ENCODE data around the gene CDRT15.
"Not testable (repeated sequence)": the region's sequence is repeated elsewhere in the genome, so short reads cannot be mapped to it uniquely, and the experiment has no call there.

Gene CDRT15

GRCh38 chr17:14207791-14208190, 28.9 kb downstream of the CDRT15 start:
- DNase-seq (ENCODE audit: low read depth in 4 of 4, low spot score in 1 of 4), result no peak

DNA sequence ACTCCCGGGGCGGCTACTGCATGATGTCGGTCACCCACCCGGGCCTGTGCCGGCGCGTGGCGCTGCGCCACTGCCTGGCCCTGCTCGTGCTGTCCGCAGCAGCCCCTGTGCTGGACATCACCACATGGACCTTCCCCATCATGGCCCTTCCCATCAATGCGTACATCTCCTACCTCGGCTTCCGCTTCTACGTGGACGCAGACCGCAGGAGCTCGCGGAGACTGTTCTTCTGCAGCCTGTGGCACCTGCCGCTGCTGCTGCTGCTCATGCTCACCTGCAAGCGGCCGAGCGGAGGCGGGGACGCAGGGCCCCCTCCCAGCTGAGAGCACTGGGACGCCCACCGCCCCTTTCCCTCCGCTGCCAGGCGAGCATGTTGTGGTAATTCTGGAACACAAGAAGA, 29.8 kb downstream of the CDRT15 start:
- DNase-seq (ENCODE audit: low read depth in 4 of 4, low spot score in 1 of 4), result no peak

DNA sequence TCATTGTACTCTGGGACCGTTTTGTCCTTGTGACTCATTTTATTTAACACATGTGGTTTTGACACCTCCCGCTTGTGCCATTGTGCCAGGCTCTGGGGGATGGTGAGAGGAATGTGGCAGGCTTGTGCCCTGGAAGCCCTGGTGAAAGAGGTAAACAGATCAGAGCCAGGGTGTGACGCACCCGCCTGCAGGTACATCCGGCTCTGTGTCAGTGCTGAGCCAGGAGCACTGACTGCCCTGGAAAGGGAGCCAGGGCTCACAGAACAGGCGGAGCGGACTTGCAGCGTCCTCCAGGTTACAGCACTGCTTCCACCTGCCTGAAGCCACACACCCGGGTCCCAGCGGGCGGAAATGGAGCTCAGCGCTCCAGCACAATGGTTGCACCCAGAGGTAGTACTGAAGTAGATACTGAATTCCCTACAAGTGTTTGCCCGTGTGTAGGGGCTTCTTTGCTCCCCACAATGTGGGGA, 30.6 kb downstream of the CDRT15 start:
- DNase-seq (ENCODE audit: low read depth in 4 of 4, low spot score in 1 of 4), result peak in 3 of 4 experiments; percentile 28 to 58 (median 55)

GRCh38 chr17:14205380-14205779, 31.3 kb downstream of the CDRT15 start:
- DNase-seq (ENCODE audit: low read depth in 4 of 4, low spot score in 1 of 4), result no peak

GRCh38 chr17:14204546-14204945, 32.1 kb downstream of the CDRT15 start:
- no peak for DNase-seq (ENCODE audit: low read depth in 4 of 4, low spot score in 1 of 4)

- DNase-seq (ENCODE audit: low read depth in 4 of 4, low spot score in 1 of 4), result no peak
Measured at GRCh38 chr17:14204084-14204483, 32.6 kb downstream of the CDRT15 start.

DNA sequence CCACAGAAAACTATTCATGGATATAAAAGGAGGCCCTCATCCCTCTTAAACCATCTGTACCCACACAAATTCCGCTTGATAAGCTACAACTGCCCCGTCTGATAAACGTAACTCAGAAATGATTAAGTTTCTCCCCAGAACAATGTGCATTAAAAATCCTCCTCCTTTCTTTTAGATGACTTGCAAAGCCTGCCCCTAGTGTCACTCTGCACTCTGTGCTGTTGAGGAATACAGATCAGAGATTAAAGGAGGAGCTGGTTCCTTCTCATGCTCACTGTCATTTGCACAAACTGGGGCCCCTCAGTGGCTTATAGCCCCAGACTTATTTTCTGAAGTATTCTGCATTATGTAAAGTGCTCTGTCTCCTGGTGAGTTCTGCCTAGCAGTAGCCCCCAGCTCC, 33.3 kb downstream of the CDRT15 start:
- no peak for DNase-seq (ENCODE audit: low read depth in 4 of 4, low spot score in 1 of 4)

DNA sequence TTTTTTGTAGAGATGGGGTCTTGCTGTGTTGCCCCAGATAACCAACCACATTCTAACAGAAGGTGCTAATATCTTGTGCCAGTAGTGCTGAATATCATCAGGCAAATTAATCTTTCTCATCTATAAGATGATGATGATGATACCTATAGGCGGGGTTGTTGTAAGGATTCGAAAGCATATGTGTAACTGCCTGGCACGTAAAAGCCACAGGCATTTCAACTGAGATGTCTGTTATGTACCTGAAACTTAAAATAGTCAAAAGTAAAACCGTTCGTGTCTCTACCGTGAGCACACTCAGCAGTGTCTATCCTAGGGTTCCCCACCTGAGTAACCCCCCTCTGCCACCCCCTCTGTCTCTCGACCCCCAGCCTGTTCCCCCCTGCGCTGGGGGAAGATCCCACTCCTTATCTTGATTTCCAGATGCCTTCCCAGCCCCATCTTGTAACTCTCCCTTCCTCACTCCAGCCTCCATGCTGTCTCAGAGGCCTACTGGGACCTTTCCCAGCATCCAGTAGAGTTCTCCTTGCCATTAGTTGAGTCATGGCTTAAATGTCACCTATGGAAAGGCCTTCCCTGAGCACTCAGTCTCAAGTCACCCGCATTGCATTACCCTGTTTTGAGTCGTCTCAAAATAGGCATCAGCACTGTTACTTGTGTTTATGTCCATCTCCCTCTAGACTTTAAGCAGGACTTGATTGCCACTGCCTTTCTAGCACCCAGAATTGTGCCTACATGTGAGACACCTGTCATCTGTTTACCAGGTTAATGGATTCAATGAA, 34.1 kb downstream of the CDRT15 start:
- no peak for DNase-seq (ENCODE audit: low read depth in 4 of 4, low spot score in 1 of 4)

GRCh38 chr17:14201988-14202380, 34.7 kb downstream of the CDRT15 start:
- no peak for DNase-seq (ENCODE audit: low read depth in 4 of 4, low spot score in 1 of 4)

- DNase-seq (ENCODE audit: low read depth in 4 of 4, low spot score in 1 of 4), result no peak
Measured at GRCh38 chr17:14201021-14201987, 35.4 kb downstream of the CDRT15 start.

- DNase-seq (ENCODE audit: low read depth in 4 of 4, low spot score in 1 of 4), result no peak
Measured at GRCh38 chr17:14200354-14200753, 36.3 kb downstream of the CDRT15 start.

DNA sequence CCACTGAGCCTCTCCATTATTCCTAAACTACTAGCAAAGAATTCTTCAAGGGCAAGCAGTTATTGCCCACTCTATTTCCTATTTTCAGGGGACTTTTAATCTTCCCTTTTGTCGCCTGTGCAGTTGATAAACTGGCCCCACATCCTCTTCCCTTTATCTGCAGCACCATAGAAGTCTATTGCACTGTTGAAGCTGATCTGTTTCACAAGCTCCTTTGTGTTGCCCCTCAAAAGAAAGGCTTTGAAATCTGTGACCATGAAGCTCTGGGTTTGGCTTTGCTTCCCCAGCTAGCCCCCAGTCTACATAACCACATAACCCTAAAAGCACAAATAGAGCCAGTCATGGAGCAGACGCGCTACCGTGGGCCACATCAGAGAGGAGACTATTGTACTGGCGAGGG, 37.1 kb downstream of the CDRT15 start:
- DNase-seq (ENCODE audit: low read depth in 4 of 4, low spot score in 1 of 4), result no peak

DNA sequence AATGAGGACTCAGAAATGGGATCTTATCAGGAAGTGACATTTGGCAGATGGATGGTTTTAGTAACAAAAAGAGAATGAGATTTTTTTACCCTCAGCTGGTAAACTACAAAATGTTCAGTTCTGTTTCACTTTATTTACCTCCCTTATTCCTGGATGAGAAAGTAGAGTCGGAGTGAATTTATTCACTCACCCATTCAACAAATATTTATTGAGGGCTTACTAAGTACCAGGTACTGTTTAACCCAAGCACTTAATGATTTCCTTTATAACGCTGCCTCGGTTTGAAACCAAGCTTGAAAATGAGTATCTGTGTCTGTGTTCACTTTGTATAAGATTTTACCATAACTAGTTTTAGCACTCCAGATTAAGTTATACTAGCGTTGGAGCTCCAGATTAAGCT, 38.1 kb downstream of the CDRT15 start:
- DNase-seq (ENCODE audit: low read depth in 4 of 4, low spot score in 1 of 4), result no peak

DNA sequence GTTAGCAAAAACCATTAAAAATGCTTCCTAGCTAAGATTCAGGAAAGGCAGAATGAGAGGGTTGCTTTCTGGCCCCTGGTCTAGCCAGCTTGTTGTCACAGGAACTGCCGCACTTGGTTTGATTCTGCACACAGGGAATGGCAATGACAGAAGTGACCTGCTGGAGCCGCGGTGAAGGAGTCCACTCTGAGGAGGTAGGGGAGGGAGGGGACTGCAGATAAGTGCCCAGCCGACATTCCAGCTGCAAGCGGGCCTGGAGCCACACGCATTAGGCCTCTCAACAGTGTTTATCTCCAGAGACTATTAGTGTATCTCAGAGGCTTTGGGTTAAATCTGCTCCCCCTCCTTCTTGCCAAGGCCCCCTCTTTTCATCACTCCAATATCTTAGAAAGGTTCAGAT, 38.6 kb downstream of the CDRT15 start:
- no peak for DNase-seq (ENCODE audit: low read depth in 4 of 4, low spot score in 1 of 4)

DNA sequence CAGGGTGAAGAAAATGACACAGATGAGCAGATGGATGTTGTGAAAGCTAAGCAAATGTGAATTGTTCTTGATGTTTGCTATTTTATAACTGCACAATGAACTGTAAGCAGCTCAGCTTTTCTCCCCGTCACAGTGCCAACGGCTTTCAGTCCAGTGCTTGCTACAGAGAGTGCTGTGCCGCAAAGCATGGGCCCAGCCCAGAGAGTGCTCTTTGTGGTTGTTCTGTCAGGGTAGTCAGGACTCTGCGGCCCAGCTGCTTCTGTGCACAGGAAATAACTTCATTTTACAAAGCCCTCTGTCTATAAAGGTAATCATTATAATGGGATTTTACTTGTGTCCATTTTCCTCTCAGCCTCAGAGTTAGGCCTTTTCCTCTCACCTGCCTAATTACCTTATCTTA, 39.1 kb downstream of the CDRT15 start:
- DNase-seq (ENCODE audit: low read depth in 4 of 4, low spot score in 1 of 4), result peak in 1 of 4 experiments; percentile 49

- no peak for DNase-seq (ENCODE audit: low read depth in 4 of 4, low spot score in 1 of 4)
Measured at GRCh38 chr17:14197057-14197456, 39.6 kb downstream of the CDRT15 start.

DNA sequence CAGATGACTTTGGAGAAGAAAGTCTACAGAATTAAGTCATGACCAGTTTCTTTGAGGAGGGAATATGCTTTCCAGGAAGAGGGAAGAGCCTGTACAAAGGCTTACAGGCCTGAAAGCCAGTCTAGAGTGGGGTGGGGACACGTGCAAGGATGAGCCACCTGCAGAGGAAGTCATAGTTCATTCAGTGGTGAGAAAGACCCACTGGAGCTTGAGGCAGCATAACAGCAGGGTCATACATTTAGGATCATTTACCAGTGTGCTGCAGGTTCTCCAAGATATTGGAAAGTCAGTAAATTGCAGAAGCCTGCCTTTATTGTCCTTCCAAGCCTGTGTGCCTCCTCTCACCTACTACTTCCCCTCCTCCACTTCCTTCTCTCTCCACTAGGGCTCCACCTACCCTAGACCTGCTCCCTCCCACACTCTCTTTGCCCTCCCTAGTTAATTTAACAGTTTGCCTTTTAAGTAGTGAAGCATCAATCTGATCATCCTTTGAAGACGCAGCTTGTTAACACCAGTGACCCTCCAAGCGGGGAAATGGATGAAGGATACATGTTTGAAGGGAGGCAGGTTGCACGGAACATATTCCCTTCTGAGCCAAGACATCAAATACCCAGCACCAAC, 40.2 kb downstream of the CDRT15 start:
- DNase-seq (ENCODE audit: low read depth in 4 of 4, low spot score in 1 of 4), result no peak

GRCh38 chr17:14192636-14193344, 43.9 kb downstream of the CDRT15 start:
- not testable (repeated sequence) for DNase-seq (ENCODE audit: low read depth in 4 of 4, low spot score in 1 of 4)

GRCh38 chr17:14192039-14192438, 44.6 kb downstream of the CDRT15 start:
- not testable (repeated sequence) for DNase-seq (ENCODE audit: low read depth in 4 of 4, low spot score in 1 of 4)

- DNase-seq (ENCODE audit: low read depth in 4 of 4, low spot score in 1 of 4), result not testable (repeated sequence)
Measured at GRCh38 chr17:14191469-14191868, 45.2 kb downstream of the CDRT15 start.

DNA sequence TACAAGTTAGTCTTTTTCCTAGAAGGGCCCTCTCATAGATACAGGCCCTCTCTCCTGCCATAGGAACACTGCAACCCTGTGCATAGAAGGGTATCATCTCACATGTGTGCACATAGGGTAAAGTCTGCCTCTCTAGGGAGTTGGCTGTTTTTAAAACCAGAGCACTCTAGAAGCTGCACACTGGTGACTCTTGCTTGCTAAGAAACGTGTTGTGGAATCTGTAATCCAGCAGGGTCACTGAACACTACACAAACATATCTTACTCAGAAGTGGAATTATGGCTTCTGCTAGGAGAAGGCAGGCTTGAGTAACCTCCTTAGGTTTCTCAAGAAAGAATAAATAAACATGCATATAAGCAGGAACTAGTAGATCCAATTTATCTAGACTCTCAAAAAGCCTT, 45.9 kb downstream of the CDRT15 start:
- not testable (repeated sequence) for DNase-seq (ENCODE audit: low read depth in 4 of 4, low spot score in 1 of 4)

Measured in stimulated activated CD4-positive, alpha-beta T cell treated with anti-CD3 and anti-CD28 coated beads, Interleukin-1b, Interleukin-23, amount 100 ng/mL, for 24 hours (primary cell).